Activated CD4-positive, alpha-beta T cell treated with anti-CD3 and anti-CD28 coated beads, Interleukin-2, amount 10 ng/mL, durations not matched to agents 7 days and 5 days (primary cell): Measurements from ENCODE around the gene THBS2. TPM values are rescaled to one million over a fixed set of nuclear protein-coding genes. Genes with fewer than 3 reads are reported as not detected.
A peak's percentile ranks its signal among the peaks of the same experiment; 100 is the strongest.
"Not testable (repeated sequence)": the region's sequence is repeated elsewhere in the genome, so short reads cannot be mapped to it uniquely, and the experiment has no call there.

ENCODE experiments used
- CTCF ChIA-PET: fragments of 350-600 bp; sonication (Branson Sonifier 250); formaldehyde crosslinking; loops from one replicate; lab custom pipeline; 2021; ENCODE audit warnings: antibody characterized with exemption; lab: Charles Lee
- POLR2A ChIA-PET: fragments of 350-600 bp; sonication (Branson Sonifier 250); formaldehyde crosslinking; loops from one replicate; lab custom pipeline; 2021; ENCODE audit warnings: antibody characterized with exemption; lab: Charles Lee
- DNase-seq: peaks from one replicate; pipeline ENCODE4 v3.0.0-alpha.2; 2020
- H3K27ac Mint-ChIP-seq: one replicate; pipeline ENCODE4 v1.8.0; 2021; ENCODE audit warnings: mild to moderate bottlenecking, moderate library complexity, mixed read lengths
- H3K27me3 Mint-ChIP-seq: one replicate; pipeline ENCODE4 v1.8.0; 2021; ENCODE audit warnings: mixed read lengths
- H3K36me3 Mint-ChIP-seq: one replicate; pipeline ENCODE4 v1.8.0; 2021; ENCODE audit warnings: low read depth, mixed read lengths
- H3K4me1 Mint-ChIP-seq: one replicate; pipeline ENCODE4 v1.8.0; 2021; ENCODE audit warnings: mixed read lengths
- H3K4me3 Mint-ChIP-seq: one replicate; pipeline ENCODE4 v1.8.0; 2021; ENCODE audit warnings: mild to moderate bottlenecking, moderate library complexity, mixed read lengths
- H3K9me3 Mint-ChIP-seq: one replicate; pipeline ENCODE4 v1.8.0; 2021; ENCODE audit warnings: mixed read lengths
- total RNA-seq, 2 experiments: library from RNA; stranded (reverse); gene quantifications; one replicate each; pipeline ENCODE4 v1.2.3, GENCODE V29; 2021

Gene THBS2
- total RNA-seq, 2 experiments from 2014 or later, result not detected

GRCh38 chr6:169220068-169220964 is 33.3 kb downstream of the THBS2 start:
- CTCF ChIA-PET, result no interaction called here

GRCh38 chr6:169217972-169218371 is 35.7 kb downstream of the THBS2 start:
- H3K27ac Mint-ChIP-seq, result no peak overlapping the region
- H3K4me1 Mint-ChIP-seq, result peaks cover 3% of the 10 kb centered on the region
- peaks cover 6% of the 10 kb centered on the region for H3K9me3 Mint-ChIP-seq
- no peak for DNase-seq
- no peak overlapping the region for H3K4me3 Mint-ChIP-seq
- H3K27me3 Mint-ChIP-seq, result no peaks in the 10 kb centered on the region
- H3K36me3 Mint-ChIP-seq, result no peaks in the 10 kb centered on the region
- CTCF ChIA-PET, result no interaction called here
- POLR2A ChIA-PET, result no interaction called here

More at GRCh38 chr6:169220068-169220964, 33.3 kb downstream of the THBS2 start:
- POLR2A ChIA-PET, result no interaction called here
- DNase-seq, result no peak
- no peak overlapping the region for H3K27ac Mint-ChIP-seq
- H3K36me3 Mint-ChIP-seq, result no peaks in the 10 kb centered on the region
- H3K9me3 Mint-ChIP-seq, result peaks cover 6% of the 10 kb centered on the region
- no peaks in the 10 kb centered on the region for H3K4me1 Mint-ChIP-seq
- H3K27me3 Mint-ChIP-seq, result no peaks in the 10 kb centered on the region
- H3K4me3 Mint-ChIP-seq, result no peak overlapping the region

- Mint-ChIP-seq H3K27ac (no peak overlapping the region), H3K4me3 (no peak overlapping the region), H3K27me3 (no peaks in the 10 kb centered on the region), H3K36me3 (peaks cover 4% of the 10 kb centered on the region), H3K9me3 (peaks cover 6% of the 10 kb centered on the region), H3K4me1 (peaks cover 7% of the 10 kb centered on the region)
- no peak for DNase-seq
- ChIA-PET CTCF (no interaction called here), POLR2A (no interaction called here)
Observed at GRCh38 chr6:169216830-169217229, 36.8 kb downstream of the THBS2 start.

- Mint-ChIP-seq H3K9me3 (peaks cover 11% of the 10 kb centered on the region), H3K27me3 (no peaks in the 10 kb centered on the region), H3K27ac (no peak overlapping the region), H3K4me3 (no peak overlapping the region), H3K4me1 (peaks cover 7% of the 10 kb centered on the region), H3K36me3 (peaks cover 4% of the 10 kb centered on the region)
- no peak for DNase-seq
- POLR2A ChIA-PET, result no interaction called here
- CTCF ChIA-PET, result no interaction called here
Observed at GRCh38 chr6:169215201-169215681, 38.4 kb downstream of the THBS2 start.

- H3K27ac Mint-ChIP-seq, DNase-seq, POLR2A ChIA-PET, H3K4me3 Mint-ChIP-seq, H3K4me1 Mint-ChIP-seq, H3K27me3 Mint-ChIP-seq, H3K36me3 Mint-ChIP-seq, CTCF ChIA-PET: not testable (repeated sequence)
- peaks cover 11% of the 10 kb centered on the region for H3K9me3 Mint-ChIP-seq
Observed at GRCh38 chr6:169214789-169215188, 38.9 kb downstream of the THBS2 start.

GRCh38 chr6:169213814-169214520 is 39.7 kb downstream of the THBS2 start:
- POLR2A ChIA-PET, result no interaction called here
- H3K36me3 Mint-ChIP-seq, result peaks cover 8% of the 10 kb centered on the region

GRCh38 chr6:169212897-169213813 is 40.5 kb downstream of the THBS2 start:
- Mint-ChIP-seq H3K27ac (peak overlapping the region; percentile 86), H3K9me3 (peaks cover 14% of the 10 kb centered on the region), H3K4me1 (peaks cover 20% of the 10 kb centered on the region), H3K27me3 (peaks cover 6% of the 10 kb centered on the region), H3K4me3 (peak overlapping the region; percentile 54), H3K36me3 (peaks cover 8% of the 10 kb centered on the region)
- peak; percentile 90 for DNase-seq
- CTCF ChIA-PET, result interaction anchor here (0.7 to 1.1 kb wide), 4 partner anchors 11 to 295 kb away, joined by 3 to 4 read pairs (median 3); no protein-coding TSS in a partner anchor
- POLR2A ChIA-PET, result no interaction called here

More at GRCh38 chr6:169213814-169214520, 39.7 kb downstream of the THBS2 start:
- Mint-ChIP-seq H3K9me3 (peaks cover 11% of the 10 kb centered on the region), H3K4me3 (no peak overlapping the region), H3K4me1 (peaks cover 13% of the 10 kb centered on the region), H3K27me3 (peaks cover 4% of the 10 kb centered on the region), H3K27ac (no peak overlapping the region)
- CTCF ChIA-PET, result interaction anchor here (0.8 kb wide), 1 partner anchor 10 kb away, joined by 3 read pairs; no protein-coding TSS in a partner anchor
- DNase-seq, result no peak

GRCh38 chr6:169212436-169212835 is 41.2 kb downstream of the THBS2 start:
- peaks cover 11% of the 10 kb centered on the region for H3K36me3 Mint-ChIP-seq
- peaks cover 16% of the 10 kb centered on the region for H3K9me3 Mint-ChIP-seq
- H3K4me1 Mint-ChIP-seq, result peaks cover 26% of the 10 kb centered on the region
- DNase-seq, result no peak
- ChIA-PET POLR2A (no interaction called here), CTCF (interaction anchor here (0.7 to 1.1 kb wide), 2 partner anchors 28 to 294 kb away, joined by 3 to 4 read pairs; no protein-coding TSS in a partner anchor)
- H3K4me3 Mint-ChIP-seq, result no peak overlapping the region
- peaks cover 6% of the 10 kb centered on the region for H3K27me3 Mint-ChIP-seq
- peak overlapping the region; percentile 43 for H3K27ac Mint-ChIP-seq

- no peak overlapping the region for H3K4me3 Mint-ChIP-seq
- peaks cover 13% of the 10 kb centered on the region for H3K36me3 Mint-ChIP-seq
- ChIA-PET POLR2A (no interaction called here), CTCF (no interaction called here)
- no peak for DNase-seq
- peaks cover 6% of the 10 kb centered on the region for H3K27me3 Mint-ChIP-seq
- peaks cover 18% of the 10 kb centered on the region for H3K9me3 Mint-ChIP-seq
- no peak overlapping the region for H3K27ac Mint-ChIP-seq
- H3K4me1 Mint-ChIP-seq, result peaks cover 28% of the 10 kb centered on the region
Observed at GRCh38 chr6:169211881-169212280, 41.8 kb downstream of the THBS2 start.

- Mint-ChIP-seq H3K4me3 (no peak overlapping the region), H3K27me3 (peaks cover 8% of the 10 kb centered on the region), H3K9me3 (peaks cover 24% of the 10 kb centered on the region), H3K27ac (no peak overlapping the region), H3K4me1 (peaks cover 30% of the 10 kb centered on the region), H3K36me3 (peaks cover 16% of the 10 kb centered on the region)
- ChIA-PET POLR2A (no interaction called here), CTCF (no interaction called here)
- no peak for DNase-seq
Observed at GRCh38 chr6:169210611-169211010, 43.0 kb downstream of the THBS2 start.

GRCh38 chr6:169208011-169208410 is 45.6 kb downstream of the THBS2 start:
- Mint-ChIP-seq H3K36me3 (peaks cover 16% of the 10 kb centered on the region), H3K27ac (peak overlapping the region; percentile 10), H3K4me3 (no peak overlapping the region), H3K27me3 (peaks cover 8% of the 10 kb centered on the region), H3K4me1 (peaks cover 27% of the 10 kb centered on the region), H3K9me3 (peaks cover 24% of the 10 kb centered on the region)
- no peak for DNase-seq
- ChIA-PET POLR2A (interaction anchor here (0.5 kb wide), 1 partner anchor 502 kb away, joined by 3 read pairs; no protein-coding TSS in a partner anchor), CTCF (no interaction called here)

GRCh38 chr6:169207482-169207881 is 46.2 kb downstream of the THBS2 start:
- H3K9me3 Mint-ChIP-seq, result peaks cover 24% of the 10 kb centered on the region
- H3K36me3 Mint-ChIP-seq, result peaks cover 16% of the 10 kb centered on the region
- no peak overlapping the region for H3K4me3 Mint-ChIP-seq
- no peak overlapping the region for H3K27ac Mint-ChIP-seq
- CTCF ChIA-PET, result interaction anchor here (0.6 to 0.8 kb wide), 2 partner anchors 245 to 373 kb away, joined by 3 read pairs; no protein-coding TSS in a partner anchor
- POLR2A ChIA-PET, result no interaction called here
- H3K27me3 Mint-ChIP-seq, result peaks cover 8% of the 10 kb centered on the region
- H3K4me1 Mint-ChIP-seq, result peaks cover 27% of the 10 kb centered on the region
- no peak for DNase-seq
